NCI-H187 treated with DMSO at 0.1 percent for 48 hours (cell line): ENCODE data around the gene TIGAR.

Source experiments
- DNase-seq: peaks from one replicate; lab custom pipeline; 2025; lab: John Stamatoyannopoulos, UW

The TIGAR gene

DNA sequence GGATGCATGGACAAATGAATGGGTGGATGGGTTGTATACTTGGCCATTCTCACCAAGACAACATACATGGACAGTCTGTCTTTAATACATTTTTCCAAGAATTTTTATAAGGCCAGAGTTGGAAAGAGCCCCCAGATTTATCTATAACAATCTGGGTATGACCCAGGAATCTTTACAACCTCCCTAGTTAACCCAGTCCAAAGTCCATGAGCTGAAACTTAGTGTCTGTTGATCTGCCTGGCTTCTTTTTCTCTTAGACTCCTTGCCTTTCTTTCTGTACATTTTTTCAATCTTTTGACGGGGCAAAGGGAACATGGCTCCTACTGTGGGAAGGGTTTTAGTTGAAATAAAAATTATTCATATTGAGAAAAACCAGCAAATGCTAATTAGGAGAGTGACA is 57.8 kb downstream of the TIGAR start:
- DNase-seq, result no peak

DNA sequence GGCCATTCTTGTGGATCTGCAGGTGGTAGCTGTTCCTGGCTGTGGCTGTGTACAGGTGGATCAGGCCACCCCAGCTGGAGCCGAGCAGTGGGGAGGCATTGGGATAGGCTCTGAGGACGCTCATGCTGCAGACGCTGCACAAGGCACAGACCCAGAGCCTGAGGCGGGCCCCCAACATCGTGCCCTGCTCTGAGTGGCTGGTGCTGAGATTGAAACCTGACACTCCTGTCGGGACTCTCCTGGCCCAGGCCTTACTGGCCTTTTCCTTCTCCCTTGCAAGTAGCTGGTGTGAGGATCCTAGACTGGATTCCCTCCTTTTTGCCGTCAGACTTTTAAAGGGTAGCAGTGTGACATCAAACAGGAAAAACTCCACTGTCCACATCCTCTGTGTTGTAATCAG is 58.4 kb downstream of the TIGAR start, which contains the start of gene FGF23:
Gene FGF23, minus strand, starts transcription at position 308 of the 400 bp plus-strand sequence. Its CDS starts 130 bp downstream, at position 178.
- no peak for DNase-seq

DNA sequence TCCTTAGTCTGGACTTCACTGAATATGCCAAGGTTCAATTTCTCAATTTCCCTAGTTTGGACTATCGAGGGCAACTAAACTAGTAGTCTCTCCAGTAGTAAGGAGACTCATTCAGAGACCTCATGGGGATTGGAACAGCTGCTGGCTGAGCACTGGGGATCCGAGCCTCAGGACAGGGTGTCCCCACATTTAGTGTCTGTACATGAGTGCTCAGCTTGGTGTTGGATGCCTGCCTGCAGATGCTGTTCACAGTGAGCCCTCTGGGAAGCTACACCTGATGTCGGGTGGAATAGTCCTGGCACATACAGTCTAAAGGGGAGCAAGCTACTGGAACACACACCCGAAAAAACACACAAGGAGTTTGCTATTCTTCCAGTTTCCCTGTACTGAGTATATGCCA is 59.3 kb downstream of the TIGAR start:
- DNase-seq, result no peak

DNA sequence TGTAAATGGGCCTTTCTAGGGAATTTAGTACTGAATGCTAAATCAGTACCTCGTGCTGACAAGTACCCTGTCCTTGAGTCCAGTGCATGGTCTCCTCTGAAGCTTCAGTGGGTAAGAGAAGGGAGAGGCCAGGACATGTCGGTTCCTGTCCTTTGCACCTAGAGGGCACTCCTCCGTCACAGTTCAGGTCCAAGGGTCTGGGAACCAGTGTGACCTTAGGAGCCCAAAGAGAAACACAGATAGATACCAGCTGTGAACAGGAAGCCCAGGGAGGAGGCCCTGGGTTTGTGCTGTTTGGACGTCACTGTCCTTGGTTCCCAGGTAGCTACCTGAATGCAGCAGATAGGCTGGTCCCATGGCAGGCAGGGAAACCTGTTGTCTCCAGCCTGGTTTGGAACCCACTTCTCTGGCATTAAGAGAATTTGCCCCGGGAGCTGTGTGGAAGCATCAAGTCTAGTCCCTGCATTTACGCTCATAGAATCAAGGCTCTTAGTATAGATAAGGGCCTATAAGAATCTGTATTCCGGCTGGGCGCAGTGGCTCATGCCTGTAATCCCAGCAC is 62.4 kb downstream of the TIGAR start:
- no peak for DNase-seq

DNA sequence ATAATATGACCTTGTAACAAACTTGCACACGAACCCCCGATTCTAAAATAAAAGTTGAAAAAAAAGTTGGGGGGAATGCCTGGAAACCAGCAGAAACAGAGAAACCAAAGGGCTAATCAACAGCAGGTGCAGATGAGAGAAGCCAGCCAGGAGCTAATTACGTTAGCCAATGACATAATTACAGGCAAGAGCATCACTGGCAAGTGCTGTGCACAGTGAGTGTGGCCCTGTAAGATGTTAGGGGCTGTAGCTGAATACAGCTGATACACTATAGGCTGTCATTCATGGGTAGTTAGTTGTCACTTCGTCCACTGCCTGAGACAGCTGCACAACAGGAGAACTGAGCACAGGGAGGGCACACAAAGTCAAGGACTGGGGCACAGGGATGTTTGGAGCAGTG is 65.8 kb downstream of the TIGAR start:
- DNase-seq, result no peak

DNA sequence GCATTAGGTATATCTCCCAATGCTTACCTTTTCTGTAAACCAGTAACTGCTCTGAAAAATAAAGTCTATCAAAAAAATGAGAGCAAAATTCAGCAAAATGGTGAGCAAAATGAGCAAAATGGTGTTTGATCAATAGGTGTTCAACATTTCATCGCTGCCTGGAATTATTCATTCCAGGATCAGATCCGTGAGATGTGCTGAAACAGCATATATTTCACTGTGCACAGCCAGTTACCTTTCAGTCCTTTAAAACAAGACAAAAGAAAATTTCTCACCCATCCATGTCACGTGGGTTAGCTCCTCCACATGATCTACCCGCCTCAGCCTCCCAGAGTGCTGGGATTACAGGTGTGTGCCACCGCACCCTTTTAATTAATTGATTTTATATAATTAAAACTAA is 66.6 kb downstream of the TIGAR start:
- no peak for DNase-seq

DNA sequence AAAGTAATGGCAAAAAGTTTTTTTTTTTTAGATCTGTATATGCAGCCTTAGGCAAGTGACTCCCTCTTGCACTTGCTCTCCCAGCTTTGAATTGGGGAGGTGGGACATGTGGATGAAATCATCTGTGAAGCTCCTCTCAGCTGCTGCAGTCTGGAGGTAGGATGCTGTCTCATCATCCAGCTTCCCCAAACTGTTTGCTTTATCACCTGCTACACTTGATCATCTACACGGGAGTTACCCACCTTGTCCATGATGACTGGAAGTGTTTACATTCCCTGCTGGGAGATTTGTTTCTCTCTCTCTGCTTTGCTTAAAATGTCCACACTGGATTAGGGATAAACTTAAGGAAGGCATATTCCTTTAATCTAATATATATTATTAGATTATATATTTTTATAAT is 67.0 kb downstream of the TIGAR start:
- no peak for DNase-seq

DNA sequence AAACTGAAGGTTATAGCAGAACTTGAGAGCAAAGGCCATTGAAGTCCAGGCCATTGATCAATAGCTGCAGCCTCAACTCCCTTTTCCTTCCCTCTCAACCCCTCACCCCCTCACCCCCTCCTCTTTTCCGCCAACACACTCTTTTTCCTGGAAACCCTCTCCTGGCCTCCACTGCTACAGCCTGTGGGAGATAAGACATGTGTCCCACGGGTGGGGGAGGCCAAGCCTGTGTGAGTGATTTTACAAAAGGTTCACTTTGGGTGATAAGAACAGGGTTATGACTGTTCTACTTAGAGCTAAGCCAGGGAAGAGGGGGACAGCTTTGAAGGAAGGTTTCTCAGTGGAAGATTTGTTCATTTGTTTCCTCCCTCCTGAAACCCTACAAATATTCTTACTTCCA is 67.6 kb downstream of the TIGAR start:
- no peak for DNase-seq

DNA sequence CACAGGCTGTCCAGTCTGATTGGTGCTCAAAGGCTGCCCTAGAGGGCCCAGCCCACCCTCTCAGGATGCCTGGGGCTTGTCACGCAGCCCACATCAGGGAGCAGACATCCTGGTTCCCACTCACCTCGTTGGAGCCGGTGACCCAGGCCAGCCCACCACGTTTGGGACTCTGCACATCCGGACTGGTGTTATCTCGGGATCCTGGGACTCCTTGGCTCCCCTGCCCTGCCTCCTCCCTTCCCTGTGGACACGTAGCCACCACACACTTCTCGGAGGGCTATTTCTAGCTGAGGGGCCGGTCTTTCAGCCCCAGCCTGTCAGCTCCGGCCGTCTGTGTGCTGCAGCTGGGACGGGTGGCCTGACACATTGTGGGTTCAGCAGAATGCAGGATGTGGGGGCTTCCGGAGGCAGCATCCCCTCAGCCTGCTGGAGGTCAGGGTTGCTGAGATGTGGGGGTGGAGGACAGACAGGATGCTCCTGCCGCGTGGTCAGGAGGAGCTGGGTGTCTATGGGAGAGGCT is 71.3 kb downstream of the TIGAR start:
- DNase-seq, result no peak

DNA sequence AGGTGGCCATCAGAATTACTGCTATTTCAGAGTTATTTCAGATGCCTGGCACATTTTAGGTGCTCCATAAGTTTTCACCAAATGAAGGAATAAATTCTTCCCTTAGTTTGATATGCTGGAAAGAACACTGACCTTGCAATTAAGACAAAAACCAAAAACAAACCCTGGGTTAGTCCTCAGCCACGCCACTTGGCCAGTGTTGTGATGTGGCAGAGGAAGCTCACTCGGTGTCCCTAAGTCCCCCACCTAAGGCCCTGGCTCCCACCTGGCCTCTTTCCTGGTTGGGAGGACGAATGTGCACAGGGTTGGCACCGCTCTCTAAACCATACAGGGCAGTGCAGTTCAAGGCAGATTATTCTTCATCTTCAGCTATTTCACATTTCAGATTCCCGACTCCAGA is 72.2 kb downstream of the TIGAR start:
- no peak for DNase-seq

DNA sequence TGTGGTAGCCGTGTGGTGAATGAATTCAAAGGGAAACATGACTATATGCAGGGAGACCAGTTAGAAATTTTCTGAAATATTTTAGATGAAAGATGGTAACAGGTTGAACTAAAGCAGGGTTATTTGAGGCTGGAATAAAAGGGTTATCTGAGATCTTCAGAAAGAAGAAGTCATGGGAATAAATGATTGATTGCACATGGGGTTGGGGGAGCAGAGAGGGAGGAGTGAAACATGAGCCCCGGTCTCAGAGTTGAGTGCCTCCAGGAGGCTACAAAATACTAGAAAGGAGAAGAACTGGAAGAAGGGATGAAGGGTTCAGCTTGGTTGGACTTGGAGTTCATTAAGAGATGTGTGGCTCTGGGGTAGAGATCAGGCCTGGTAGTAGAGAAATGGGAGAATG is 74.8 kb downstream of the TIGAR start:
- DNase-seq, result no peak

DNA sequence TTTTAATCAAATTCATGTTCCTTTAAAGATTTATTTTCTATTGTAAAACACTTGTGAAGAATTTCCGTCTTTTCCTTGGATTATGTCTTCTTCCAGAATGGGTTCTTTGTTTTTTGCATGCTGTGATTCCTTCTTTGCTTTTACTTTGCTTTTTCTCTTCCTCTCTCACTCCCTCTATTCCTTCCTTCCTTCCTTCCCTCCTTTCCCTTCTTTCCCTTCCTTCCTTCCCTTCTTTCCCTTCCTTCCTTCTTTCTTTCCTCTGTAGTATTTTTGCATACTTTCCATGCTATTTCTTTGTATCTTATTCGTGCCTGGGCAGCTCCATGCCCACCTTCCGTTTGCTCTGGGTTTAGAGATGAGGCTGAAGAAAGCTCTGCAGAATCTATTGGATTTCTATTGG is 80.1 kb downstream of the TIGAR start:
- no peak for DNase-seq

DNA sequence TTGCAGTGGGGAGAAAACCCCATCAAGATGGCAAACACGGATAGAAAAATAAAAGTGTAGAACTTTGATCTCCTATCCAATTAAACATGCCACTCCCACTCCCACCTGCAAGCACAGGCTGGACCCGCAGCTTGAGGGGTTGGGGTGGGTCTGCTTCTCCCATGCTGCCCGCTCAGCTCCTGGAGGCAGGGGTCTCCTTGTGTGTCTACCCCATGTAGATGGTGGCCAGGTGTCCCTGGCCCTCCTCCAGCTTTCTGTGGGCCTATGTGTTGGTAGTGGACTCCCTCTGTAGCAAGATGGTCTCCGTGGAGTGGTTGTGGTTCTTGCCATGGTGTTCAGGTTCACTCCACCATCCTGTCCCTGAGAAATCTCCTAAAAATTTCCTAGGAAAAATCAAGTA is 82.0 kb downstream of the TIGAR start:
- no peak for DNase-seq
